22Rv1 (cell line): ENCODE measurements around the gene PCED1A.

Source experiments
- H3K27ac ChIP-seq: fragments of 450-650 bp; 2 replicates; pipeline ENCODE4 v1.5.1; 2017
- ZFX ChIP-seq: fragments of 450-650 bp; IDR thresholded peaks from 2 replicates; pipeline ENCODE4 v1.6.1; 2017; ENCODE audit warnings: antibody characterized with exemption, borderline replicate concordance
- TF ChIP-seq, protein P1 (sequence below): fragments of 450-650 bp; IDR thresholded peaks from 2 replicates; pipeline ENCODE4 v1.5.1; 2017; ENCODE audit warnings: mild to moderate bottlenecking

The PCED1A gene

DNA sequence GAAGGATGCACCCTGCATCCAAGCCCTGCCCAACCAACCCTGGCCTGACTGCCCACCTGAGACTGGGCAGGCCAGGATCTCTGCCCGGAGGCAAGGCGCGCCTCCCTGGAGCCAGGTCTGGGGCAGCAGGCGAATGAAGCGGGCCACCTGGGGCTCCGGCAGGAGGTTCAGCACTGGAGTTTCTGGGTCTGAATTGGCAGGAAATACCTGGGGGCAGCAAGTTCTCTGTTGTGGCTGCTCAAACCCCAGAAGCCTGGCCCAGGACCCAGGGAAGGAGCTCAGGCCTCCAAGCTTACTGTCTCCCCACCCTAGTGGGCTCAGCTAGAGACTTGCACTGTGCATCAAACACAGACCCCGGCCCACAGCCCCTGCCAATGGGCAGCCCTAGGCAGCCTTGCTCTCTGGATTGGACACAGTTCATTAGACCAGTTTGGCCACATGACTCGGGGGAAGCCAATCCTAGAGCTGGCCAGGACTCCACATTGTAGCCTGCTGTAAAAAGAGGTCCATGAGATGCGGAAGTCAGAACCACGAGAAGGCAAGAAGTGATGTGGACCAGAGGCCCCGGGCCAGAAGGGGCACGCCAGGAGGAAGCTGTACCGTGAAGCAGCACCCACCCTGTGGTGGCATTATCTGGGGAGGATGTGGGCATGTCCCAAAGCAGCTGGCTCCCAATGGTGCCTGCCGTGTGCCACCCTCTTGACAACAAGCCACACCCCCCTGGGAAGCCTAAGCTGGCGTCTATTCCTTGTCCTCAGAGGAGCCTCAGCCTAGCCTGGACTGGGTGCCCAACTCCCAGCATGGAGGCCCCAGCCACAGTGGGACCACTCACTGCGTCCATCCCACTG lies 43.1 kb downstream of the PCED1A start:
- H3K27ac ChIP-seq, result no peak overlapping the region
- TF ChIP-seq, protein P1, sequence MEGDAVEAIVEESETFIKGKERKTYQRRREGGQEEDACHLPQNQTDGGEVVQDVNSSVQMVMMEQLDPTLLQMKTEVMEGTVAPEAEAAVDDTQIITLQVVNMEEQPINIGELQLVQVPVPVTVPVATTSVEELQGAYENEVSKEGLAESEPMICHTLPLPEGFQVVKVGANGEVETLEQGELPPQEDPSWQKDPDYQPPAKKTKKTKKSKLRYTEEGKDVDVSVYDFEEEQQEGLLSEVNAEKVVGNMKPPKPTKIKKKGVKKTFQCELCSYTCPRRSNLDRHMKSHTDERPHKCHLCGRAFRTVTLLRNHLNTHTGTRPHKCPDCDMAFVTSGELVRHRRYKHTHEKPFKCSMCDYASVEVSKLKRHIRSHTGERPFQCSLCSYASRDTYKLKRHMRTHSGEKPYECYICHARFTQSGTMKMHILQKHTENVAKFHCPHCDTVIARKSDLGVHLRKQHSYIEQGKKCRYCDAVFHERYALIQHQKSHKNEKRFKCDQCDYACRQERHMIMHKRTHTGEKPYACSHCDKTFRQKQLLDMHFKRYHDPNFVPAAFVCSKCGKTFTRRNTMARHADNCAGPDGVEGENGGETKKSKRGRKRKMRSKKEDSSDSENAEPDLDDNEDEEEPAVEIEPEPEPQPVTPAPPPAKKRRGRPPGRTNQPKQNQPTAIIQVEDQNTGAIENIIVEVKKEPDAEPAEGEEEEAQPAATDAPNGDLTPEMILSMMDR, result no peak
- no peak for TF ChIP-seq ZFX

GRCh38 chr20:2796011-2796660 lies 44.3 kb downstream of the PCED1A start:
- no peak overlapping the region for H3K27ac ChIP-seq
- TF ChIP-seq ZFX, result no peak
- TF ChIP-seq, protein P1, result no peak

DNA sequence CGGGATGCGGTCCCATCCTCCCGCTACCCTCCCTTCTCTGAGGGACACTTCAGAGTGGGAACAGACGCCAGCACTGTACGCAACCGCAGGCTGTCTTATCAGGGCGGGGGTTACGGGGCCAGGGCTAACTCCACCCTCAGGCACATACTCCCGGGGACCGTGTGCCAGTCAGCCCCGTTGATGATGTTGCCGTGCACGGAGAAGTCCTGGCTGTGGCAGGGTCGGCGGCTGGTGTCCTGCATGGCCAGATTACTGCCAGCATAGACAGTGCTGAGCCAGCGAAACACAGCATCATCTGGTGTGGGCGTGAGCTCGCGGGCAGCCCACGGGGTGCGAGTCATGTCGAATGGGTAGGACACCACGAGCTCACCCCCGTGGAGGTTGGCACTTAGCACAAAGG lies 45.0 kb downstream of the PCED1A start:
- TF ChIP-seq, protein P1, result no peak
- no peak for TF ChIP-seq ZFX
- H3K27ac ChIP-seq, result no peak overlapping the region

DNA sequence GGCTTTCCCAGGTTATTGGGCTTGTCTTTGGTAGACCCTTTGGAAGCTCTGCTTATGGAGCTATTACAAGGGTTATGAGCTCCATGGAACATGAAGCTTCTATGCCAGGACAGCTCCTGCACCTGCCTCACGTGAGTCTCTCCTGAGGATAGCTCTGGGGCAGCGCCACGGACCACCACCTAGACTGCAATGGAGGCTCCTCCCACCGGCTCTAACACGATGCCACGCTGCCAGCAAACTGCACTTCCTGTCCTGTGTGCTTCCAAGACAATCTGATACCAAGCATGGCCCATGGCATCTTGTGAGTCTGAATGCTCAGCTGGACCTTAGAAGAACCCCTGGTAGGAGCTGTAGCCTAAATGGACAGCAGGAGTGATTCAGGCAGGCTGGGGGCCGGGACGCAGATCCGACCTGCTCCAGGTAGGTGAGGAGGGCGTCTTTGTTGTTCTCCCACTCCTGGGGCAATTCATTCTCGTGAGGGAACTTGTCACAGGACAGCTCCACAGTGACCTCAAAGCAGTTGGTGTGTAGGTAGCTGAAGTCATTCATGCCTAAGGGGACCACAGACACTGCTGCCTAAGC lies 45.5 kb downstream of the PCED1A start:
- H3K27ac ChIP-seq, result no peak overlapping the region
- TF ChIP-seq, protein P1, result no peak
- no peak for TF ChIP-seq ZFX

- TF ChIP-seq ZFX, result no peak
- TF ChIP-seq, protein P1, result no peak
- H3K27ac ChIP-seq, result no peak overlapping the region
Measured at GRCh38 chr20:2794202-2794748, 46.2 kb downstream of the PCED1A start.

- TF ChIP-seq, protein P1, result no peak
- TF ChIP-seq ZFX, result no peak
- no peak overlapping the region for H3K27ac ChIP-seq
Measured at GRCh38 chr20:2793471-2793870, 47.0 kb downstream of the PCED1A start.
